HG02970 (cell line): ENCODE measurements around the gene PLA1A.

Source experiments
- ATAC-seq: cut with Tn5 transposase; IDR thresholded peaks from one replicate; pipeline ENCODE4 v1.9.1; 2021; ENCODE audit warnings: mild to moderate bottlenecking, moderate library complexity, moderate number of reproducible peaks; ENCODE audit not compliant: unreplicated experiment, low FRiP score

PLA1A gene

DNA sequence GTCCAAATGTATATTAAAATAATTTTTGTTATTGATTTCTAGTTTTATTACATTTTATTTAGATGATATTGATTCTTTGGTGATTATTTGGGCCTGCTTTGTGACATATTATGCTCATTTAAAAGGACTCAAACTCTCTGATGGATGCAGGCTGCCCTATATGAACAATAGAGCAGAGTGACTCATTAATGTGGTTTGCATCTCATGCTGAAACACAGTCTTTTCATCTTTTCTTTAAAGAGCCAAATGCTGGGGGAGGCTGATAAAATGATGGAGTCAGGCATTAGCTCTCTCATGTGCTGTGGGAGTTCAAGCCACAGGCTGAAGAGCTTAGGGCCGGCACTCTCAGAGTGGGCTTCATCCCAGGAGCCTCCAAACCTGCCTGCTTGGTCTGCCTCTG lies 7.2 kb downstream of the PLA1A start:
- no peak for ATAC-seq

DNA sequence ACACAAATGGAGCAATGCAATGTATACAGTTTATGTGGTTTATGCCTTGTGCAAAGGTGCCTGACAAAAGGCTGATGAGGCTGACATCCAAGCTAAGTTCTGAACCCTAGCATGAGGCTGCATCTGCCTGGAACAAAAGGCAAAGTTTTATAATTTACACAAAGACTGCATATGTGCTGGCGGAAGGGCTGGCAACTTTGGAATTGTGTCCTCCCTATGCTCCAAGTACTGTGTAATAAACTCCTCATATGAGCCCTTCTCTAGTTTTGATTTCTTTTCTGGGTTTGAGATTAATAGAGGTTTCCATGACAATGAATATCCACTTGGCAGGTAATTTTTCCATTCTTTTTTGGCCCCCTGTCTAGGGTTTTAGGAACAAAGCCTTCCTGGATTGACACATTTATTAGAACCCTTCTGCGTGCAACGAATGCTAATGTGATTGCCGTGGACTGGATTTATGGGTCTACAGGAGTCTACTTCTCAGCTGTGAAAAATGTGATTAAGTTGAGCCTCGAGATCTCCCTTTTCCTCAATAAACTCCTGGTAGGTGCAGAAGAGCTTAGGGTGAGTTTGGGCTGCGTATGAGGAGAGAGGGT lies 10.8 kb downstream of the PLA1A start:
- ATAC-seq: no peak

DNA sequence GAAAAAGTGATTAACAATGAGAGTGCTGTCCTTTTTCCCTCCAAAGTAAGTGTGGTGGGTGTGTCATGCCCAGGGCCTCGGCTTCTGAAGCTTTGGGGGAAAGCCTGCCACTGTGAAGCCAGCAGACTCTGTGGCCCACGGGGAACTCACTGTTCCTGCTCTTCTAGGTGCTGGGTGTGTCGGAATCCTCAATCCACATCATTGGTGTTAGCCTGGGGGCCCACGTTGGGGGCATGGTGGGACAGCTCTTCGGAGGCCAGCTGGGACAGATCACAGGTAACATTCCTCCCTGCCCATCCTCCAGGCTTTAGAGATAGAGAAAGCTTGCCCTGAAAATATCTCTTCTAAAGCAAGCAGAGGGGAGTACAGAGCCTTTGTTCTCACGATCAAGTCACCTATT lies 11.6 kb downstream of the PLA1A start:
- no peak for ATAC-seq

DNA sequence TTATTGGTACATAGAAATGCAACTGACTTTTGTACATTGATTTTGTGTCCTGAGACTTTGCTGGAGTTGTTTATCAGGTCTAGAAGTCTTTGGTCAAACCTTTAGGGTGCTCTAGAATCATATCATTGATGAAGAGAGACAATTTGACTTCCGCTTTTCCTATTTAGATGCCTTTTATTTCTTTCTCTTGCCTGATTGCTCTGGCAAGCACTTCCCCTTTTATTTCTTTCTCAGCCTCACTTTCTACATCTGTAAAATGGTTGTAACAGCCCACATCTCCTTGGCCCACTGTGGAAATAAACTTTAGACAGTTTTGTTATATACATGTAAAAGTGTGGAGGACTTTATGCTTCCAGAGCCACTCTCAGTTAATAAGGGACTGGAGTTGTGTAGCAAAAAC lies 14.0 kb downstream of the PLA1A start:
- ATAC-seq: no peak

DNA sequence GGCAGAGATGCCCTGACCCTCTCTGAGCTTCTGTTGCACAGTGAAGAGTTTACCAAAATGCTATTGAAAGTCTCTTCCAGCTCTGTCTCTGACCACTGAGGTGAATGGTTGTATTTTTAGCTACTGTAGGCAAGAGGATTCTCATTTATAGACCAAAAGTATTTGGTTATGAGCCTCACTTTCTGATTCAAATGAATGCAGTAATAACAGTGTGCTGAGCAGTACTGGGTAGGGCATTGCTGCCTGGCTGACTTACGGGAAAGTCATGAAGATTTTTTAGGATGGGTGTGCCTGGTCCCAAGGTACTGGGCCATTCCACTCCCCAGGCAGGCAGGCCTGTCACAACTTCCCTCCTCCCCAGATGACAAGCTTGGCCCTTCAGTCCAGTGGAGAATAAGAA lies 15.5 kb downstream of the PLA1A start:
- ATAC-seq: no peak

DNA sequence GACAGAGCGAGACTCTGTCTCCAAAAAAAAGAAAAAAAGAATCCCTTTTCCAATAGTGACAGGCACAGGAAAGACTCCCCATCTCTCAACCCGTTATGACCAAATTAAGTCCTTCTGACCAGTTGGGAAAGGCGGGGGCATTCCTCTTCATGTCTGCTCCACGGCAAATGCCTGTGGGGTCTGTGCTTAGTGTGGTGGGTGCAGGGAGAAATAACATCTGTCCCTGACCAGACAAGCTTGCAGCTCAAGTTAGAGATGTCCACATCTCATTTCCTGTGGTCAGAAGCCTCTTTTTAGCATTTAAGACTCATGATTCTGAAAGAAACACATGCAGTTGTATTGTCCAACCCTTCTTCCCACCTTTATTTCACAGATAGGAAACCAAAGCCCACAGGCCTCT lies 16.2 kb downstream of the PLA1A start:
- ATAC-seq: no peak

DNA sequence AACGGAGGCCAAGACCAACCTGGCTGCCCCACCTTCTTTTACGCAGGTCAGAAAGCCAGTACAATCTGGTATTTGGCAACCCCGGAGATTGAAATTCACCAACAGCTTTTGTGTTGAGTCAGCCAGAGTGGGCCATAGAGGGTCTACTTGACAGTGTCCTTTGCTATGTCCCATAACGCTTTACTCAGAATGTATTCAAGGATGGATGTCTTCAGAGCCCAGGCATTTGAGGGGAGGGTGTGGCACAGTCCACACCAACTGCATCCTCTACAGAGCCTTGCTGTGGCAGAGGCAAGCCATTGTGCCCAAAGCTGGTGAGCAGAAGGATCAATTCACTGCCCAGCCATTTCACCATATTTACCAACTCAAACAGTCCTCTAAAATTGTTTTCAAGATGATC lies 18.4 kb downstream of the PLA1A start:
- no peak for ATAC-seq

DNA sequence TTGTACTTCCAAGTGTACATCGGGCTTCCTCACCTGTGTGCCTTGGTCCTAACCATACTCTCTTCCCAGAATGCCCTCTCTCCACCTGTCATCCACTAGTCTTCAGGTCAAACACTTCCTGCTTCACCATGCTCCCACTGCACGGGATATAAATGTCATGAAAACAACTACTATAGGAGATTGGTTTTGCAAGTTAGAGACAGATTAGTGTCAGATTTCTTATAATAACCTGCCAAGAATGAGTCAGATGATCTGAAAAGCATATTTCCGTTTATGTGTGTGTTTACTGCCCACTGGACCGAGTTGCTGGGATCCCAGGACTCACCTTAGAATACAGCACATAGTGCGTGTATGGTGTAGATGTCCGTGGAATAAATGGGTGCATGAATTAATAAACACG lies 21.4 kb downstream of the PLA1A start:
- no peak for ATAC-seq

DNA sequence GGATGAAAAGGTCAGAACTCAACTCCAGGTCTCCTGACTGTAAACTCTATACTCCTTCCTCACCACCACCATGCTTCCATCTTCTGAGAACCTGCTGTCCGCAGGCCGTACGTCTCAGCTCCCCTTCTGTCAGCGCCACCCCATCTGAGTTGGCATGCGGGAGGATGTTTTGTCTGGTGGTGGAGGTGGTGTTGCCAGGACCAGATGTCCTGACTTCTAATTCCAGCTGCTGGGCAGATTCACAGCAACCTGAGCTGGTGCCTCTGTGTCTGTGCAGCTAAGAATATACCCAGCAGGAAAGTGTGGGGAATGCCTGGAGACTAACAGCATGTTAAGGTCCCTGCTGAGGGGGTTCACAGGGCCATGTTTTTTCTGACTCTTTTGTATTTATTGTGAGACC lies 23.2 kb downstream of the PLA1A start:
- ATAC-seq: no peak

DNA sequence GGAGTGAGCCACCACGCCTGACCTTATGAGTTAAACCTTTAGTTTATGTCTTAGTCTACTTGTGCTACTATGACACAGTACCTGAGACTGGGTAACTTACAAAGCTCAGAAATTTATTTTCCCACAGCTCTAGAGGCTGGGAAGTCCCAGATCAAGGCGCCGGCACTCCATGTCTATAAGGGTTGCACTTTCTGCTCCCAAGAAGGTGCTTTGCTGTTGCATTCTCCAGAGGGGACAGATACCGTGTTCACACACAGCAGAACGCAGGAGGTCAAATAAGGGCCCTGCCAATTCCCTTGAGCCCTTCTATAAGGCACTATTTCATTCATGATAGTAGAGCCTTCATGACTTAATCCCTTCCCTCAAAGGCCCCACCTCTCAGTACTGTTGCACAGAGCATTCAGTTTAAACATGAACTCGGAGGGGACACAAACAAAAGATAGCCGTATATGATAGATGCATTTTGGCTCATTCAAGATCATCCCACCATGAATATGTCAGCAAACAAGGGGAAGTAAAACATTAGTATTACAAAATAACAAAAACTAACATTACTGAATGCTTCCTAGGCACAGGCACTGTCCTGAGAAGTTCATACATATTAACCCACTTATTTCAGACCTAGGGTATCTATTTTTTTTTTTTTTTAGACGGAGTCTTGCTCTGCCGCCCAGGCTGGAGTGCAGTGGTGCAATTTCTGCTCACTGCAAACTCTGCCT lies 26.5 kb downstream of the PLA1A start:
- ATAC-seq: no peak

DNA sequence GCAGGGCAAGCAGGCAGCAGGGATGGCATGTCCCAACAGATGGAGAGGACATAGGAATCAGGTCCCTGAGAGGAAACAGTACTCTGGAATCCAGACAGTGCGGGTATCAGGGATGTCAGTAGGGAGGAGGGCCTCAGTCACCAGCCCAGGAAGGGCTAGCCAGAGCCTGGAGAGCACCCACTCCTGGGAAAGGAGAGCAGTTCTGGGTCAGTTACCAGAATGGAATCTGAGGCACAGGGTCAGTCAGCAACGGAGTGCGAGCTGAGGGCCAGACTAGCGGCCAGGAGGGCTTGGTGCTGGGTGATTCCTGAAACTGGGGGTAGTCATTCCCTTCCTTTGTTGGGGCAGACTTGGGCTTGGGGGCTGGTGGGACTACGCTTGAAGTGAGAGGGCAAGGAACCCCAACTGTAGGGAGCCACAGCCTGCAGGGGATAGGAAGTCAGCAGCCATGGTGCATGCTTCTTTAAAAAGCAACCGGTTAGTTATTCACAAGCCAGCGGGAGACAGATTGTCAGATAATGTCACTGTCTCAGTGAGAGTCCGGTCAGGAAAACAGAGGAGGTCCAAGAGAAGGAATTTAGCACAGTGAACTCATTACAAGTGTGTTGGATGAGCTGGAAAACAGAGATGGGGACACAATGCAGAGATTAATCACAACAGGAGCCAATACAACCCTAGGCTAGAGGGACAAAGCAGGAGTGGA lies 27.9 kb downstream of the PLA1A start:
- no peak for ATAC-seq

DNA sequence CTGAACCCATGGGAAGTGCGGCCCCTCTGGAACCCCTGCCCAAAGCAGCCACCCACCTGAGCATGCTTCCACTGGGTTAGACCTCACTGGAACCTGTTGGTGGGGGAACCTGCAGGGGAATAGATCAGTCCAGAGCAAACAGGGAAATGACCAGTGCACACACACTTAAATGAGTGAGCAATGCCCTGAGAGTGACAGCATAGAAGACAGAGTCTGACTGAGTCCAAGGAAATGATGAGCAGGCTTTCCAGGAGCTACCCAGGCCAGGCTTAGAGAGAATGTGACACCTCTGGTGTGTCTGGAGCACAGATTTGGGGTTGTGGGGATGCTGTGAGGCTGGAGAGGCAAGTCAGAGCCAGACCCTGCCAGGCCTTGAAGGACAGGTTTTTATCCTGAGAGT lies 28.5 kb downstream of the PLA1A start:
- no peak for ATAC-seq

DNA sequence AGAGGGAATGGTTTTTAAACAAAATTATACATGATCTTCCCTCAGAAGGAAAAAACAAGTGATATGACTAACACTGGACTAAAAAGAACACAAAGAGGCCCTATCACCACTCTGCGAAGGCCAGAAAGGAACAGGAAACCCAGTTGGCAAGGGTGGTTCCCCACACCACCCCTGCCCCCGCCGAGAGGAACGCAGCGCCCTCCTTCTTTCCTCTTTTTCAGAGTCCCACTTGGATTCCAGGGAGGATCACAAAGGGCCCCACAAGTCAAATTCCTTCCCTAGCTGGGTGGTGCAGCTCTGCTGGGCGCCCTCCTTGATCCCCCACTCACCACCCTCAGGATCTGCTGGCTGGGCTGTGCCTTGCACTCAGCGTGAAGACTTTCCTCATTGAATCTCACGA lies 29.8 kb downstream of the PLA1A start:
- no peak for ATAC-seq

DNA sequence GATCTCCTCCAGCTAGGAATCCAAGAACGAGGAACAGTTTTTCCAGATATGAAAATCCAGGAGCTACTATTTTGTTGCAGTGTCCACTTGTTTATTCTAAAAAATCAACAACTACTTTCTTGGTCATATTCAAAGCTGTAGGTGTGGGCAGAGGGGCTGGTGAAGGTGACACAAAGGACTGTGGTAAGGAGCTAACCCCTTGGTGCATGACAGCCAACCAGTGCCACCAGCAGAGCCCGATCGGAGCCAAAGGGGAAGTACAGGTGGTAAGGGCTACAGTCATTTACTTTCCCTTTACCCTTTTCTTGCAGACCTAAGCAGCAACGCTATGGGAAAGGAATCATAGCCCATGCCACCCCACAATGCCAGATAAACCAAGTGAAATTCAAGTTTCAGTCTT lies 30.7 kb downstream of the PLA1A start:
- ATAC-seq: peak; percentile 41

DNA sequence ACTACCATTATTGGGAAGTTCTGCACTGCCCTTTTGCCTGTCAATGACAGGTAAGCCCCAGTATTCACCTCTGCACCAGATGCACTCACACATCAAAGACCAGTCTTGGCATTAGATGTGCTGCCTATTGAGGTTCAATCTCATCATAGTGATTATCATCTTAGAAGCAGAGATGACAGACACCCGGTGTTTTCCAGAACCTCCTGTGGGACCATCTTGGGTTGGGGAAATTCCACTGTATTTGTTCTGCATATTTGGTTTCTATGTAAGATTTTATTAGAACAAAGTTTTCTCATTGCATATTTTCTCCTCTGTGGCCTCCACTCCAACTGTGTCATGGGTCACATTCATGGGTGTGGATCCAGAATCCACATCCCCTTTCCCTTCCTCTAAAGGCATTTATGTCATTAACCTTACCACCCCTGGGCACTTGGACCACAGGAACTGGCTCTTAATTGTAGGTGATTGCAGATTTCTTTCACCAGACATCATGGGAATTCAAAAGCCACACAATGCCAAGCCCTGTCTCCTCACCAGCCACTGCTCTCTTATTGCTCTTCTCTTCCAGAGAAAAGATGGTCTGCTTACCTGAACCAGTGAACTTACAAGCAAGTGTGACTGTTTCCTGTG lies 31.2 kb downstream of the PLA1A start:
- peak; percentile 28 for ATAC-seq

DNA sequence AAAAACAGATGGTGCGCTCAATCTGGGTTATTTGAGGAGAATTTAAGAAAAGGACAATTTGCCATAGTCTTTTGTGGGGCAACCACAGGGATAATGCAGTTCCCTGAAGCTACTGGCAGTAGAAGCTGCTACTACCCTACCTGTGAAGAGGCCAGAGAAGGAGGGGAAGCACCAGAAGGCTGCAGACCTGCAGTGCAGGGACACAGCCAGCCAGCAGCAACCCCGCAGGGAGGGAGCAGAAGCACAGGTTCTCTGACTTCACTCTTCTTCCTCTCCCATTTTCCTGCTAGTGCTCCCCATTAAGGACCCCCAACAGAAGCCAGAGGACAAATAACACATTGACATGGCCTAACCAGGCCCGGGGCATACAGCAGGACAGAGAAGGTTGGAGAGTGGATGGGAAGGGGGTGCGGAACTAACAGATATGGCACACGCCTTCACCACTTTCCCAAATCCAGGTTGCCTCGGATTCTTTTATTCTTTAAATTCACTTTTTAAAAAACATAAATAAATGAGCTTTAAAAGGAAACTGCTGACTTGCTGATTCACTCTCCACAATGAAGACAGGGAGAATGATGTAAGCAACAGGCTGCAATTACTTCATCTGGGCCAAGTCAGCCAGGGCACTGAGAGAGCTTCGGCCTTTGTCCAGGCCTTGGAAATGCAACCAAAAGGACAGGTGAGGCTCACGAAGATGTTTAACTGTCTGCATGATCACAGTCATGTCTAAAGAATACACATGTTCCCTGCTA lies 32.6 kb downstream of the PLA1A start:
- no peak for ATAC-seq

DNA sequence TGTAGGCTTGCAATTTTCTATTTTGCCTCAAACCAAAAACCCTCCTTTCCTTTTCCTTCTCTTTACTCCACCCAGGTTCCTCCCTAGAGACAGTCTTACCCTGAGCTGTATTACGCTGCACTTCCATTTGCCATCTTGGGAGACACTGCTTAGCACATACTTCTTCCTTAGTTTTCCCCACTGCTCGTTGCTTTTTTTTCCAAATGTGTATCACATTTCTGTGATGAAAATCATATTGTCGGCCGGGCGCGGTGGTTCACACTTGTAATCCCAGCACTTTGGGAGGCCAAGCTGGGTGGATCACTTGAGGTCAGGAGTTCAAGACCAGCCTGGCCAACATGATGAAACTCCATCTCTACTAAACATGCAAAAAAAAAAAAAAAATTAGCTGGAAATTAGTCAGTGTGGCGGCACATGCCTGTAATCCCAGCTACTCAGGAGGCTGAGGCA lies 33.2 kb downstream of the PLA1A start:
- ATAC-seq: no peak

DNA sequence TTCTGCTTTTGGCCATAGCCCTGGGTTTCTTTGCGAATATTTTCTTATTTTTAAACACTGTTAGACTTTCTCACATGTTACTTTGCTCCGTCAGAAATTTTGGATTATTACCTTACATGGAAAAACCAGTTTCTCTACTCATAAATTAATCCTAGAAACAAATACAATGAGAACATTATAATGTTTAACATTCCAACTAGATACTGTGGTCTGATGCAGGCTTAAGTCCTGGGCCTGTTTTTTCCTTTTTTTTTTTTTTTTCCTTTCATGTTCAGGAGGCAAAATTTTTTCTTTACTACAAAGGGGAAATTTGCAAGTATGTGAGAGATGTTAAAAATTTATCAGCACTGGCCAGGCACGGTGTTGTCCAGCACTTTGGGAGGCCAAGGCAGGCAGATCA lies 33.8 kb downstream of the PLA1A start:
- ATAC-seq: no peak

DNA sequence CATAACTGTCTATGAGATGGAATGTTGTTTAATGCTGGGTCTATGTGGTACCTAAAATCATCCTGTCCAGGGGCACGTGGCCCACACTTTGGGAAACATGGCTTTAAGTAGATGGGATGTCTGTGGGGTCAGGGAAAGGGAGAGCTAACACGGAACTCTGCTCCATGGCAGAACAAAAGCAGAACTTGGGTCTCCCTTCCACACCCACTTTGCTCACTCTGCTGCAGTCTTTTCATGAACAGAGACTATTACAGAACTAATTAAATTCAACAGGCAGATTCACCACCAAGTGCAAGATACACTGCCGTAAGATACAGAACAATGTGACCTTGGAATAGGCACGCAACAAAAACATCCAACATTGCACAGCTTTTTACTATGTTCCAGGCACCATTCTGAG lies 34.5 kb downstream of the PLA1A start:
- ATAC-seq: no peak

DNA sequence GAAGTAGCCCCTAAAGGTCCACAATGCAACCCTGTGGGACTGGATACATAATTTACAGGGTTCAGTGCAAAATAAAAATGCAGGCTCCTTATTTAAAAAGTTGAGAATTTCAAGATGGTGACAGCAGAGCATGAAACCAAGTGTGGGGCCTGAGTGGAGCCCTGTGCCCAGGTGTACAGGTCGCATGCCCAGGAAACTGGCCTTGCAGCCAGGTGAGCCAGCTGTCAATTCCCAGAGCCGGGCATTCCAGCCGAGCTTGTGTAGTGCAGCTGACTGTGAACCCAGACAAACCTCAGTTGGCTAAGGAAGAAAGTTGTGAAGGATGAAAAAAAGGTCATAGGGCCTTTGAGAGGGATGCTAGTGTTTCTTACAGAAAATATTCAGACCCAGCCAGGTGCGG lies 35.1 kb downstream of the PLA1A start:
- no peak for ATAC-seq

DNA sequence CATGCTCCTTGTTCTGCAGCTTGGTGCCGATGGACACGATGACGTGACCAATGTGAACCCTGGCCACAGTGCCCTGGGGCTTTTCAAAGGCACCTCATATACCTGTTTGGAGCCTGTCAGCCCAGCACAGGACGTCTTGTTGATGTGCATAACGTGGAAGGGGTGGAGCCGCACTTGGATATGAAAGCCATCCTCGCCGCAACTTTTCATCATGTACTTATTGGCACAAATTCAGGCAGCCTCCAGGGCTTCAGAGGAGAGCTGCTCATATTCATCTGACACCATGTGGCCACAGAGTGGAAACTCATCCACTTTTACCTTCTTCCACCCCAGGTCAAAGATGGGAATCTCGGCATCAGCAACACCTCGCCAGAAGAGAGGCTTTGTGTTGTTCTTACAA lies 38.0 kb downstream of the PLA1A start:
- no peak for ATAC-seq
